Neural progenitor cell (in vitro differentiated cells): ENCODE results near the gene SLC38A9. TPM values are rescaled to one million over a fixed set of nuclear protein-coding genes. Genes with fewer than 3 reads are reported as not detected.
"Not testable (repeated sequence)": the region's sequence is repeated elsewhere in the genome, so short reads cannot be mapped to it uniquely, and the experiment has no call there.

Experiments used
- DNase-seq: peaks from one replicate; pipeline ENCODE4 v3.0.0-alpha.2; 2016; ENCODE audit warnings: low spot score
- H2AFZ ChIP-seq: fragments of 200-600 bp; sonication (generic); replicated peaks from 2 replicates; pipeline ENCODE4 v1.6.1; 2016; ENCODE audit warnings: antibody characterized with exemption
- H3F3A ChIP-seq: fragments of 200-600 bp; sonication (generic); 2 replicates; pipeline ENCODE4 v1.6.1; 2016; ENCODE audit warnings: antibody characterized with exemption, low read depth
- H3K27ac ChIP-seq: fragments of 200-600 bp; sonication (generic); 2 replicates; pipeline ENCODE4 v1.5.1; 2016; ENCODE audit warnings: mild to moderate bottlenecking
- H3K27me3 ChIP-seq: fragments of 200-600 bp; sonication (generic); 2 replicates; pipeline ENCODE4 v1.6.1; 2016; ENCODE audit warnings: mild to moderate bottlenecking, moderate library complexity
- H3K36me3 ChIP-seq: fragments of 200-600 bp; sonication (generic); 2 replicates; pipeline ENCODE4 v1.5.1; 2016
- H3K4me1 ChIP-seq: fragments of 200-600 bp; sonication (generic); 2 replicates; pipeline ENCODE4 v1.6.1; 2016; ENCODE audit warnings: mixed run types
- H3K4me2 ChIP-seq: fragments of 200-600 bp; sonication (generic); 2 replicates; pipeline ENCODE4 v1.6.1; 2016
- H3K4me3 ChIP-seq: fragments of 200-600 bp; sonication (generic); 2 replicates; pipeline ENCODE4 v1.5.1; 2016
- H3K79me2 ChIP-seq: fragments of 200-600 bp; sonication (generic); 2 replicates; pipeline ENCODE4 v1.6.1; 2016; ENCODE audit warnings: low read depth
- H3K9ac ChIP-seq: fragments of 200-600 bp; sonication (generic); 2 replicates; pipeline ENCODE4 v1.6.1; 2016
- H3K9me3 ChIP-seq: fragments of 200-600 bp; sonication (generic); 2 replicates; pipeline ENCODE4 v1.5.1; 2016; ENCODE audit warnings: low read depth
- H4K20me1 ChIP-seq: fragments of 200-600 bp; sonication (generic); 2 replicates; pipeline ENCODE4 v1.6.1; 2016; ENCODE audit warnings: low read depth
- H3K27ac Mint-ChIP-seq: 3 replicates; pipeline ENCODE4 v1.8.0; 2021; ENCODE audit warnings: mixed read lengths
- H3K27me3 Mint-ChIP-seq: 2 replicates; pipeline ENCODE4 v1.8.0; 2022; ENCODE audit warnings: low read depth, mild to moderate bottlenecking, inconsistent platforms, moderate library complexity, mixed read lengths; ENCODE audit not compliant: insufficient read depth
- H3K36me3 Mint-ChIP-seq: 3 replicates; pipeline ENCODE4 v1.8.0; 2021; ENCODE audit warnings: mixed read lengths
- H3K4me1 Mint-ChIP-seq: 3 replicates; pipeline ENCODE4 v1.8.0; 2021; ENCODE audit warnings: mixed read lengths
- H3K4me3 Mint-ChIP-seq: 3 replicates; pipeline ENCODE4 v1.8.0; 2021; ENCODE audit warnings: mild to moderate bottlenecking, moderate library complexity, mixed read lengths
- H3K9me3 Mint-ChIP-seq: 3 replicates; pipeline ENCODE4 v1.8.0; 2020; ENCODE audit warnings: mixed read lengths
- EZH2 ChIP-seq: fragments of 200-600 bp; sonication (generic); IDR thresholded peaks from 2 replicates; pipeline ENCODE4 v1.6.1; 2017; ENCODE audit warnings: antibody characterized with exemption, mild to moderate bottlenecking, moderate library complexity
- EZH2phosphoT487 ChIP-seq: fragments of 200-600 bp; sonication (generic); IDR thresholded peaks from 2 replicates; pipeline ENCODE4 v1.6.1; 2017; ENCODE audit warnings: antibody characterized with exemption
- total RNA-seq: library from RNA; depleted of rRNA; stranded (reverse); fragments of >200 nt; gene quantifications from 2 replicates; pipeline ENCODE4 v1.2.3, GENCODE V29; 2015; ENCODE audit warnings: low replicate concordance
- TF ChIP-seq, protein P1 (sequence below): fragments of 200-600 bp; sonication (generic); IDR thresholded peaks from 2 replicates; pipeline ENCODE4 v1.5.1; 2017; ENCODE audit warnings: antibody characterized with exemption, mild to moderate bottlenecking

Gene SLC38A9
- total RNA-seq, 1 donor from 2014 or later: 57.7 TPM

- Histone ChIP-seq H3K9me3 (no peaks in the 10 kb centered on the region), H4K20me1 (no peaks in the 10 kb centered on the region), H2AFZ (no peak overlapping the region), H3K4me2 (no peak overlapping the region), H3K36me3 (no peaks in the 10 kb centered on the region), H3K4me3 (no peak overlapping the region), H3K9ac (no peak overlapping the region), H3K79me2 (no peaks in the 10 kb centered on the region), H3F3A (no peaks in the 10 kb centered on the region), H3K27ac (no peak overlapping the region), H3K27me3 (no peaks in the 10 kb centered on the region), H3K4me1 (peaks cover under 1% of the 10 kb centered on the region)
- no peak for DNase-seq
- no peak overlapping the region for H3K4me3 Mint-ChIP-seq
- H3K27me3 Mint-ChIP-seq: no peaks in the 10 kb centered on the region
- no peak overlapping the region for H3K27ac Mint-ChIP-seq
- H3K9me3 Mint-ChIP-seq: no peaks in the 10 kb centered on the region
- TF ChIP-seq EZH2: no peak
- TF ChIP-seq, protein P1, sequence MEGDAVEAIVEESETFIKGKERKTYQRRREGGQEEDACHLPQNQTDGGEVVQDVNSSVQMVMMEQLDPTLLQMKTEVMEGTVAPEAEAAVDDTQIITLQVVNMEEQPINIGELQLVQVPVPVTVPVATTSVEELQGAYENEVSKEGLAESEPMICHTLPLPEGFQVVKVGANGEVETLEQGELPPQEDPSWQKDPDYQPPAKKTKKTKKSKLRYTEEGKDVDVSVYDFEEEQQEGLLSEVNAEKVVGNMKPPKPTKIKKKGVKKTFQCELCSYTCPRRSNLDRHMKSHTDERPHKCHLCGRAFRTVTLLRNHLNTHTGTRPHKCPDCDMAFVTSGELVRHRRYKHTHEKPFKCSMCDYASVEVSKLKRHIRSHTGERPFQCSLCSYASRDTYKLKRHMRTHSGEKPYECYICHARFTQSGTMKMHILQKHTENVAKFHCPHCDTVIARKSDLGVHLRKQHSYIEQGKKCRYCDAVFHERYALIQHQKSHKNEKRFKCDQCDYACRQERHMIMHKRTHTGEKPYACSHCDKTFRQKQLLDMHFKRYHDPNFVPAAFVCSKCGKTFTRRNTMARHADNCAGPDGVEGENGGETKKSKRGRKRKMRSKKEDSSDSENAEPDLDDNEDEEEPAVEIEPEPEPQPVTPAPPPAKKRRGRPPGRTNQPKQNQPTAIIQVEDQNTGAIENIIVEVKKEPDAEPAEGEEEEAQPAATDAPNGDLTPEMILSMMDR: no peak
- TF ChIP-seq EZH2phosphoT487: no peak
- H3K36me3 Mint-ChIP-seq: no peaks in the 10 kb centered on the region
- H3K4me1 Mint-ChIP-seq: no peaks in the 10 kb centered on the region
Observed at GRCh38 chr5:55610542-55610941, 101.6 kb downstream of the SLC38A9 start.

GRCh38 chr5:55609413-55609812 lies 102.7 kb downstream of the SLC38A9 start:
- no peak overlapping the region for H3K9ac ChIP-seq
- Mint-ChIP-seq H3K27me3 (peaks cover under 1% of the 10 kb centered on the region), H3K4me3 (no peak overlapping the region), H3K27ac (no peak overlapping the region), H3K4me1 (peaks cover 5% of the 10 kb centered on the region), H3K36me3 (no peaks in the 10 kb centered on the region), H3K9me3 (no peaks in the 10 kb centered on the region)
- no peak overlapping the region for H3K4me3 ChIP-seq
- no peaks in the 10 kb centered on the region for H3K79me2 ChIP-seq
- H3K9me3 ChIP-seq: no peaks in the 10 kb centered on the region
- DNase-seq: no peak
- H3K27ac ChIP-seq: no peak overlapping the region
- no peak overlapping the region for H3K4me2 ChIP-seq
- no peaks in the 10 kb centered on the region for H4K20me1 ChIP-seq
- no peaks in the 10 kb centered on the region for H3K27me3 ChIP-seq
- H3K36me3 ChIP-seq: no peaks in the 10 kb centered on the region
- H3K4me1 ChIP-seq: peaks cover 4% of the 10 kb centered on the region
- TF ChIP-seq, protein P1: no peak
- no peak overlapping the region for H2AFZ ChIP-seq
- H3F3A ChIP-seq: peaks cover 4% of the 10 kb centered on the region

DNA sequence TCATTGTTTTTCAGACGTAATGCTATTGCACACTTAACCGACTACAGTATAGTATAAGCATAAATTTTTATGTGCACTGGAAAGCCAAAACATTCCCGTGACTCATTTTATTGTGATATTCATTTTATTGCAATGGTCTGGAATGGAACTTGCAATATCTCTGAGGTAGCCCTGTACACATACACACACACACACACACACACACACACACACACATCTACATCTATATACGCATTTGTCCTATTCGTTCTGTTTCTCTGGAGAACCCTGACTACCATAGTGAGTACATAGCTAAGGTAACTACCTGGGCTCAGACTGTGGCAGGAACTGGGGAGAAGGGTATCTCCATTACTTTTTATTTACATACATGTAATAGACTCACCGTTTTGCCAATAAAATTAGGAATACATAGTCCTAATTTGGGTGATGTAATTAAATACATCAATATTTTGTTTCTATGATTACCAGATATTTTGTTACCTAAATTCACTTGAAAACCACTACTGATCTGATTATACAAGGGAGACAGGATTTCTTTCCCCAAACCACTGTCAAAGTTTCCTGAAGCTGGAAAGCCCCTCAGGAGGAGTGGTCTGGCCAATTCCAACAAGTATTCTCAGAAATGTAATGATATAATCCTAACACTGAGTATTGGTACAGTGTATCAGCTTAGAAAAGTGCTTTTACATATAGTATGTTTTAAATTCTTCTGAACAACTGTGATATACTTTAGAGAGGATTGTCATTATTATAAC lies 103.4 kb downstream of the SLC38A9 start:
- H3K4me3 Mint-ChIP-seq: no peak overlapping the region
- peaks cover 12% of the 10 kb centered on the region for H3K4me1 Mint-ChIP-seq
- peaks cover 2% of the 10 kb centered on the region for H3K27me3 Mint-ChIP-seq
- Histone ChIP-seq H3K79me2 (no peaks in the 10 kb centered on the region), H3K9ac (no peak overlapping the region), H3K27me3 (no peaks in the 10 kb centered on the region), H3K4me2 (no peak overlapping the region), H3K4me1 (peaks cover 9% of the 10 kb centered on the region), H3K9me3 (no peaks in the 10 kb centered on the region), H3K27ac (no peak overlapping the region), H3K4me3 (no peak overlapping the region), H2AFZ (no peak overlapping the region), H3K36me3 (no peaks in the 10 kb centered on the region), H4K20me1 (no peaks in the 10 kb centered on the region), H3F3A (peaks cover 10% of the 10 kb centered on the region)
- no peaks in the 10 kb centered on the region for H3K9me3 Mint-ChIP-seq
- no peaks in the 10 kb centered on the region for H3K36me3 Mint-ChIP-seq
- TF ChIP-seq, protein P1: no peak
- TF ChIP-seq EZH2phosphoT487 (no peak), EZH2 (no peak)
- no peak for DNase-seq
- no peak overlapping the region for H3K27ac Mint-ChIP-seq

- H3K4me1 ChIP-seq: peaks cover 19% of the 10 kb centered on the region
- H3K4me2 ChIP-seq, H3K27me3 ChIP-seq, H3K36me3 ChIP-seq, DNase-seq, H3F3A ChIP-seq, H3K27ac ChIP-seq, H3K9me3 ChIP-seq, H3K4me3 ChIP-seq, H3K36me3 Mint-ChIP-seq, H3K9me3 Mint-ChIP-seq, H2AFZ ChIP-seq, H3K4me3 Mint-ChIP-seq, H3K79me2 ChIP-seq, H3K27me3 Mint-ChIP-seq, H3K9ac ChIP-seq, H3K27ac Mint-ChIP-seq, H4K20me1 ChIP-seq: not testable (repeated sequence)
- H3K4me1 Mint-ChIP-seq: peaks cover 26% of the 10 kb centered on the region
Observed at GRCh38 chr5:55607309-55607708, 104.8 kb downstream of the SLC38A9 start.
